Retinal pigment epithelial cell (primary cell): ENCODE results near the gene HMGCR.

Source experiments
- DNase-seq: peaks from one replicate; pipeline ENCODE4 v3.0.0-alpha.2; 2010; ENCODE audit warnings: low read depth
- H3K4me3 ChIP-seq: 2 replicates; pipeline ENCODE4 v1.5.1; 2011; ENCODE audit warnings: mild to moderate bottlenecking, low read length, control low read depth, moderate library complexity
- TF ChIP-seq, protein P1 (sequence below): conservative IDR thresholded peaks from 2 replicates; pipeline ENCODE4 v1.5.1; 2011; ENCODE audit warnings: low read depth, low read length, control low read depth, inconsistent platforms

Gene HMGCR

DNA sequence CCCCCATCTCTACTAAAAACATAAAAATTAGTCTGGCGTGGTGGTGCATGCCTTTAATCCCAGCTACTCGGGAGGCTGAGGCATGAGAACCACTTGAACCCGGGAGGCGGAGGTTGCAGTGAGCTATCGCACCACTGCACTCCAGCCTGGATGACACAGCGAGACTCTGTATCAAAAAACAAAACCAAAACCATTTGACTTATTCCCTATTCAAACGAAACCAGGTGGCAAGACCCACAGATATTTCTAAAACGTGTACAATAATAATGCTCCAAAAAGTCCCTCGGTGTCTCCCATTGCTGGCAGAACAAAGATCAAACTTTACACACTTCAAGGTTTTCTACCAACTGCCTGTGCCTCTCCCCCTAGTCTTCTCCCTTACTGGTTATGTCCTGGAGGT, 29.8 kb downstream of the HMGCR start:
- H3K4me3 ChIP-seq, result no peak overlapping the region
- DNase-seq, result no peak
- TF ChIP-seq, protein P1, sequence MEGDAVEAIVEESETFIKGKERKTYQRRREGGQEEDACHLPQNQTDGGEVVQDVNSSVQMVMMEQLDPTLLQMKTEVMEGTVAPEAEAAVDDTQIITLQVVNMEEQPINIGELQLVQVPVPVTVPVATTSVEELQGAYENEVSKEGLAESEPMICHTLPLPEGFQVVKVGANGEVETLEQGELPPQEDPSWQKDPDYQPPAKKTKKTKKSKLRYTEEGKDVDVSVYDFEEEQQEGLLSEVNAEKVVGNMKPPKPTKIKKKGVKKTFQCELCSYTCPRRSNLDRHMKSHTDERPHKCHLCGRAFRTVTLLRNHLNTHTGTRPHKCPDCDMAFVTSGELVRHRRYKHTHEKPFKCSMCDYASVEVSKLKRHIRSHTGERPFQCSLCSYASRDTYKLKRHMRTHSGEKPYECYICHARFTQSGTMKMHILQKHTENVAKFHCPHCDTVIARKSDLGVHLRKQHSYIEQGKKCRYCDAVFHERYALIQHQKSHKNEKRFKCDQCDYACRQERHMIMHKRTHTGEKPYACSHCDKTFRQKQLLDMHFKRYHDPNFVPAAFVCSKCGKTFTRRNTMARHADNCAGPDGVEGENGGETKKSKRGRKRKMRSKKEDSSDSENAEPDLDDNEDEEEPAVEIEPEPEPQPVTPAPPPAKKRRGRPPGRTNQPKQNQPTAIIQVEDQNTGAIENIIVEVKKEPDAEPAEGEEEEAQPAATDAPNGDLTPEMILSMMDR, result no peak

DNA sequence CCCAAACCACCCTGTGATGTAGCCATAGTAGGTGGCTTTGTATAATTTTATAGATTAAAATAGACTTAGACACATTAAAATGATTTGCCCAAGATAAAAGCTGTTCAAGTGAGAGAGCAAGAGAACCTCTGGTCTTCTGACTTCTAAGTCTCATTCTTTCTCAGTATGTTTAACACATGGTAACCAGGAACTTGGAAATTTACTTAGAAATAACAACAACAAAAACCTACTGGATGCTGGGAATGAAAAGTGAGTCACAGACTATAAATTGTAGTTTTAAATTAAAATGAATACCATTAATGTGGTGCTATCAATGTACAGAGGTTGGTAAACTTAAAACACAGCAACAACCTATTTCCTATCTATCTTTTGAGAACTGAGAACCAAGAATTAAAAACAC, 30.4 kb downstream of the HMGCR start:
- DNase-seq, result no peak
- TF ChIP-seq, protein P1, result no peak
- no peak overlapping the region for H3K4me3 ChIP-seq

- H3K4me3 ChIP-seq, result no peak overlapping the region
- TF ChIP-seq, protein P1, result no peak
- DNase-seq, result no peak
Measured at GRCh38 chr5:75368391-75368790, 31.4 kb downstream of the HMGCR start.

GRCh38 chr5:75373862-75374261, 36.8 kb downstream of the HMGCR start:
- no peak overlapping the region for H3K4me3 ChIP-seq
- no peak for DNase-seq
- TF ChIP-seq, protein P1, result no peak

DNA sequence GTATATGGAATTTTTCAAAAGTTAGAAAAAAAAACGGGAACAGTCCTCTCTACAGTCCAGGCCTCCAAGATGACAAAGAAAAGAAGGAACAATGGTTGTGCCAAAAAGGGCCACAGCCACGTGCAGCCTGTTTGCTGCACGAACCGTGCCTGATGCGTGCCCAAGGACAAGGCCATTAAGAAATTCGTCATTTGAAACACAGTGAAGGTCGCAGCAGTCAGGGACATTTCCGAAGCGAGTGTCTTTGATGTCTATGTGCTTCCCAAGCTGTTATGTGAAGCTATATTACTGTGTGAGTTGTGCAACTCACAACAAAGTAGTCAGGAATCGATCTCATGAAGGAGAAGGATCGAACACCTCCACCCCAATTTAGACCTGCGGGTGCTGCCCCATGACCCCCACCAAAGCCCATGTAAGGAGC, 37.4 kb downstream of the HMGCR start:
- DNase-seq, result no peak
- no peak overlapping the region for H3K4me3 ChIP-seq
- TF ChIP-seq, protein P1, result no peak

DNA sequence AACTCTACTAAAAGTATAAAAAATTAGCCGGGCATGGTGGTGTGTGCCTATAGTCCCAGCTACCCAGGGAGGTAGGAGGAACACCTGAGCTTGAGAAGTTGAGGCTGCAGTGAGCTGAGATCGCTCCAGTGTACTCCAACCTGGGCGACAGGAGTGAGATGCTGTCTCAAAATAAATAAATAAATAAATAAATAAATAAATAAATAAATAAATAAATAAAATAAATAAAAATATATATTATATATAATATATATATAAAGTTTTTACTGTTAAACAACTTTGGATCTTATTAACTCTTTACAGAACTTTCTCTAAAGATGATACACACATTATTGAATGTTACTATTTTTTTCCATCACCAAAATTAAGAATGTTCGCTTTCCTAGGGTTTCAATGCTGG, 38.4 kb downstream of the HMGCR start:
- DNase-seq, result no peak
- TF ChIP-seq, protein P1, result no peak
- no peak overlapping the region for H3K4me3 ChIP-seq

DNA sequence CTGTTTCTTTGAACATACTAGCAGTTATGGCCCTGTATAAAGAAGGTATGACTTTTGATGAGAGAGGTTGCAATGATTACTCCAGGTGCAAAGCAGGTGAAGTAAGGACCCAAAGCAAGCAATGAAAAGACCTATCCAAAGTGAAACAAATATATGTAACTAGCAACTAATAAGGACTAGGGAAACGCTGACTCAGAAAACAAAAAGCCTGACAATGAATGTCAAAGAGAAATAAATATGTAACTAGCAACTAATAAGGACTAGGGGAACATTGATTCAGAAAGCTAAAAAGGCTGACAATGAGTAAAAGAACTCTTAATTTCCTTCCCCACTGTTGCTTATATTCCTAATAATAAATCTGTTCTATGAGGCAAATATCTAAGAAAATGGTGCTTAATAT, 43.1 kb downstream of the HMGCR start:
- H3K4me3 ChIP-seq, result no peak overlapping the region
- no peak for DNase-seq
- TF ChIP-seq, protein P1, result no peak
